Nephron progenitor cell (in vitro differentiated cells): ENCODE results near the gene C5orf52.
"Not testable (repeated sequence)": the region's sequence is repeated elsewhere in the genome, so short reads cannot be mapped to it uniquely, and the experiment has no call there.

Experiments used
- DNase-seq: peaks from one replicate; pipeline ENCODE4 v3.0.0; 2021
- H3K27ac Mint-ChIP-seq: 2 replicates; pipeline ENCODE4 v1.8.0; 2021; ENCODE audit warnings: mild to moderate bottlenecking, moderate library complexity, mixed read lengths
- H3K27me3 Mint-ChIP-seq: 2 replicates; pipeline ENCODE4 v1.8.0; 2021; ENCODE audit warnings: mild to moderate bottlenecking, low read depth, mixed read lengths; ENCODE audit not compliant: poor library complexity
- H3K36me3 Mint-ChIP-seq: 2 replicates; pipeline ENCODE4 v1.8.0; 2021; ENCODE audit warnings: low read depth, mixed read lengths
- H3K4me1 Mint-ChIP-seq: 2 replicates; pipeline ENCODE4 v1.8.0; 2021; ENCODE audit warnings: mixed read lengths
- H3K4me3 Mint-ChIP-seq: 2 replicates; pipeline ENCODE4 v1.8.0; 2021; ENCODE audit warnings: mild to moderate bottlenecking, moderate library complexity, mixed read lengths
- H3K9me3 Mint-ChIP-seq: 2 replicates; pipeline ENCODE4 v1.8.0; 2021; ENCODE audit warnings: mild to moderate bottlenecking, moderate library complexity, mixed read lengths
- TF ChIP-seq, protein P1 (sequence below): fragments of 200-600 bp; sonication (generic); IDR thresholded peaks from 2 replicates; pipeline ENCODE4 v1.5.0; 2021; ENCODE audit warnings: antibody characterized with exemption

C5orf52 gene

DNA sequence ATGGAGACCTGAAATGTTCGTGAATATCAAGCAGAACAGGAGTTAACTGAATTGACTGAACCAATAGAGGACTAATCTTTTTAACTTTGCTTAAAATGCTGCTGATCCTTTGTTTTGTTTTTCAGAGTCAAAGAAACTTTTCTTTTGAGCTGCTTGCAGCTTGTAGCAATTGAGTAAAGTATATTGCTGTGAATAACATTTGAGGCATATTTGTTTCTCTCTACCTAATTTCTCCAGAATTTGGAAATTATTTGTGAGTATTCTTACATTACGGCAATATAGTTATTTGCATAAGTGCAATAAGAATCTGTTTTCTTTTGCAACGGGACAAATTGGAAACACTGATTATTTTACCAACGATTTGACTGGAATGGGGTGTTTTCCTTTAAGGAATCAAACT lies 27.3 kb downstream of the C5orf52 start:
- not testable (repeated sequence) for H3K27me3 Mint-ChIP-seq, DNase-seq, H3K27ac Mint-ChIP-seq, H3K4me3 Mint-ChIP-seq, H3K36me3 Mint-ChIP-seq, H3K4me1 Mint-ChIP-seq
- peaks cover 60% of the 10 kb centered on the region for H3K9me3 Mint-ChIP-seq

DNA sequence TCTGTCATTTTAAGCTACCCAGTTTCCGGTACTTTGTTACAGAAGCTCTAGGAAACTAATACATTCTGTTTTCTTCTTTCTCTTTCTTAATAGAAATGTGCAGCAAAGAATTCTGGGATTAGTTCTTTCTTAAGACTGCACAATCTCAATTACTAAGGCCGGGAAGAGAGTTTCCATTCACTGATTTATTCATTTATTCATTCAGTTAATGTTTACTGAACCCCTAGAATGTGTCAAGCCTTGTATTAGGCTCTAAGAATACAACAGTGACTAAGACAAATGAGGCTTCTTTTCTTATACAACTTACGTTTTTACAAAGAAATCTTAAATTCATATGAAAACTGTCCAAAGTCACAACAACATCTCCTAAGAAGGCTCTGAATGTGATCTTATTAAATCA lies 32.4 kb downstream of the C5orf52 start:
- H3K27ac Mint-ChIP-seq: no peak overlapping the region
- peaks cover 8% of the 10 kb centered on the region for H3K27me3 Mint-ChIP-seq
- DNase-seq: no peak
- peaks cover 30% of the 10 kb centered on the region for H3K9me3 Mint-ChIP-seq
- no peaks in the 10 kb centered on the region for H3K36me3 Mint-ChIP-seq
- TF ChIP-seq, protein P1, sequence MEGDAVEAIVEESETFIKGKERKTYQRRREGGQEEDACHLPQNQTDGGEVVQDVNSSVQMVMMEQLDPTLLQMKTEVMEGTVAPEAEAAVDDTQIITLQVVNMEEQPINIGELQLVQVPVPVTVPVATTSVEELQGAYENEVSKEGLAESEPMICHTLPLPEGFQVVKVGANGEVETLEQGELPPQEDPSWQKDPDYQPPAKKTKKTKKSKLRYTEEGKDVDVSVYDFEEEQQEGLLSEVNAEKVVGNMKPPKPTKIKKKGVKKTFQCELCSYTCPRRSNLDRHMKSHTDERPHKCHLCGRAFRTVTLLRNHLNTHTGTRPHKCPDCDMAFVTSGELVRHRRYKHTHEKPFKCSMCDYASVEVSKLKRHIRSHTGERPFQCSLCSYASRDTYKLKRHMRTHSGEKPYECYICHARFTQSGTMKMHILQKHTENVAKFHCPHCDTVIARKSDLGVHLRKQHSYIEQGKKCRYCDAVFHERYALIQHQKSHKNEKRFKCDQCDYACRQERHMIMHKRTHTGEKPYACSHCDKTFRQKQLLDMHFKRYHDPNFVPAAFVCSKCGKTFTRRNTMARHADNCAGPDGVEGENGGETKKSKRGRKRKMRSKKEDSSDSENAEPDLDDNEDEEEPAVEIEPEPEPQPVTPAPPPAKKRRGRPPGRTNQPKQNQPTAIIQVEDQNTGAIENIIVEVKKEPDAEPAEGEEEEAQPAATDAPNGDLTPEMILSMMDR: no peak
- no peak overlapping the region for H3K4me3 Mint-ChIP-seq
- H3K4me1 Mint-ChIP-seq: no peaks in the 10 kb centered on the region

DNA sequence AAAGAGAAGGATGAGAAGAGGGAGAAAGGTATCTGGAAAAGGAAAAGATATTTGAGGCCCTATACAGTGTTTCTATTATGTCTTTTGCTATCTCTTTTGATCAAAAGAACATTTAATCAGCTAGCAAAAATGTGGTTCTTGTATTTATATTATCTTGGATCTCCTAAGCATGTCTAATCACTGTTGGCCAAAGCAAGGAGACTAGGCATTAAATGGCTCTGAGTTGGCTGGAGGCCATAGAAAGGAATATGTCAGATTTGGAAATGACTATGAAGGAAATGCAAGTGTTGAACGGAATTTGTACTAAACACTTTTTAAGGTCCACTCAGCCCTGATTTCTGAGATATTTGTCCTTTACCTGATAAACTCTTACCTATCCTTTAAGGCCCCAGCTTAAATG lies 37.5 kb downstream of the C5orf52 start:
- Mint-ChIP-seq H3K27me3 (peaks cover 14% of the 10 kb centered on the region), H3K4me1 (no peaks in the 10 kb centered on the region), H3K27ac (no peak overlapping the region), H3K9me3 (peaks cover 3% of the 10 kb centered on the region), H3K36me3 (no peaks in the 10 kb centered on the region), H3K4me3 (no peak overlapping the region)
- DNase-seq: no peak
- TF ChIP-seq, protein P1: no peak

DNA sequence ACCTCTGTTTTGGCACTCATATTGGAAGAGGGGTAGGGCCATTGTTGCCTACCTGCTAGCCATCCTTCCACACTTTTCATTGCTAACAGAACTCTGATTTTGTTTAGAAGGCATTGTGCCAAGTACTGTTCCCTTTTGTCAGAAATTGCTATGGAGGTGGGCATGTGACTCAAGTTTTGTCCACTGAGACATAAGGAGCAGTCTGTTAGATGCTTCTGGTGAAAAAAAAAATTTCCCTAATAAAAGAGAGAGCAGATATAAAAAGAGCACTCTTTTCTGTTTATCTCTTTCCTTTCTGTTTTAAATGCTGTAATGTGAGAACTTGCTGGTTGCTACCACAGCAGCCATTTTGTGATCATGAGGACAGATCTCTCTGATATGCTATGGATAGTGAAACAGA lies 38.0 kb downstream of the C5orf52 start:
- Mint-ChIP-seq H3K27ac (no peak overlapping the region), H3K4me1 (no peaks in the 10 kb centered on the region), H3K27me3 (peaks cover 11% of the 10 kb centered on the region), H3K36me3 (no peaks in the 10 kb centered on the region), H3K9me3 (peaks cover 3% of the 10 kb centered on the region), H3K4me3 (no peak overlapping the region)
- TF ChIP-seq, protein P1: no peak
- no peak for DNase-seq

DNA sequence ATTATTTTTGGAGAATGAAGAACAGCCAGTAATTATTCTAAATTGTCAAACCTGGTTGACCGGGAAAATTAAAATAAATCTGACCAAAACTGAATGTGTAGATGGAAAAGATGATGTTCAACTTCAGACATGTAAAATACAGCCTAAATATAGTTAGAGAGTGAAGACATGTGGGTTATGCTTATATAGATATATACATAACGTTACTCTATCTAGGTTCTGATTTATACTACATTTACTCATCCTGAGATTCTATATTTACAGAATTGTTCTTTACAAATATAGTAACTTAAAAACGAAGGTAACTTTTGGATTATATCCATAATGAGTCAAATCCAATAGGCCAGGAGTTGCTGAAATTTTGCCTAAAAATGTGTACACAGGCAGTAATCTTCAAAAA lies 39.1 kb downstream of the C5orf52 start:
- no peak for DNase-seq
- TF ChIP-seq, protein P1: no peak
- Mint-ChIP-seq H3K36me3 (no peaks in the 10 kb centered on the region), H3K27me3 (peaks cover 10% of the 10 kb centered on the region), H3K4me1 (no peaks in the 10 kb centered on the region), H3K27ac (no peak overlapping the region), H3K9me3 (peaks cover 3% of the 10 kb centered on the region), H3K4me3 (no peak overlapping the region)

DNA sequence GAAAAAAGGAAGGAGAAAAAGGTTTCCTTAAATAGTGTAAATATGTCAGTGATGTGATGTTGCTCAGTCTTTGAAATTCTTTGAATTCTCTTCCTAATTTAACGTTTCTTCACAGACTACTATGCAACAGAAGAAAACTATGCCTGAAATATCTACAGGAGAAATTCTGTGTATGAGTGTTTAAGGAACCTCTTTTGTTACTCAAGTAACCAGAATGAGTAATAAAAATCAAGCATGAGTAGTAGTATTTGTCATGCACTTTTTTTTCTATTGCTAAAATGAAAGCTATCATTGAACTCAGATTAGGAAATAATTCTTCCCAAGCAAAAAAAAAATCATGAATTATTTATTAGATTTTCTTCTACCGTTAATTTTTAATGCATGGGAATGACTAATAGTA lies 39.5 kb downstream of the C5orf52 start:
- Mint-ChIP-seq H3K4me1 (no peaks in the 10 kb centered on the region), H3K9me3 (peaks cover 3% of the 10 kb centered on the region), H3K4me3 (no peak overlapping the region), H3K36me3 (no peaks in the 10 kb centered on the region), H3K27ac (no peak overlapping the region), H3K27me3 (peaks cover 10% of the 10 kb centered on the region)
- TF ChIP-seq, protein P1: no peak
- DNase-seq: no peak
